Fibroblast of skin of right biceps (primary cell): Measurements from ENCODE around the gene MRPL22.
"Not testable (repeated sequence)": the region's sequence is repeated elsewhere in the genome, so short reads cannot be mapped to it uniquely, and the experiment has no call there.

Source experiments
- DNase-seq: peaks from one replicate; pipeline ENCODE4 v3.0.0-alpha.2; 2013

MRPL22 gene

GRCh38 chr5:154940772-154941620 is at the start of gene MRPL22:
Gene MRPL22, plus strand, starts transcription at chr5:154941073. Its CDS starts 38 bp downstream, at chr5:154941111.
- DNase-seq = peak; percentile 92

DNA sequence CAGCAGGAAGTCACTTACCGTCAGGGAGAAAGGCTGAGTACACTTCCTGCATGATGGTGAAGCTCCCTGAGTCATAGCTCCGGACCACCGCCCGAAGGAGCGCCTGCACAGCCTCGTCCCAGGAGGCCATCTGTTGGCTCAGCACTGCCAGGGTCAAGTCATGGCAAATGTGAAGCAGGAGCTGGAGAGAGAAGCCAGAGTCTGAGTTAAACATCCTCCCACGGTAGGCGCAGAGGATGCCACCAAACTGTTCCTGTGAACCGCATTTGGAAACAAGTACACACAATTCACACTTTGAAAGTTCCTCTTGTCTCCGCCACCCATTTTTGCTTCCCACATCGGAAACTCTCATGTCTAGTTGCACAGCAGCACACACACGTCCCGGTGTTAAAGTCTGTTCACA is 48.5 kb upstream of the MRPL22 start:
- no peak for DNase-seq

DNA sequence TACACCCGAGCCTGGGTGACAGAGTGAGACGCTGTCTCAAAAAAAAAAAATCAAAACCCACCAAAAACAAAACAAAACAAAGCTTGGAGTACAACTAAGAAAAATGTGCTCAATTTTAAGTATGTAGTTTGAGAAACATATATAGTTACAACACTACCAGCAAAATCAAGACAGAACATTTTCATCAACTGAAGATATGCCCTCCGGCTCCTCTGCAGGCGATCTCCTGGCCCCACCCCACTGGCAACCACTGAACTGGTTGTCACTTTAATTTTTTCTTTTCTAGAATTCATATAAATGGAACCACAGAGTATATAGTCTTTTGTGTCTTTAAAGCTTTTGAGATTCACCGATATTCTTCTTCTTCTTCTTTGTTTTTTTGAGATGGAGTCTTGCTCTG is 47.5 kb upstream of the MRPL22 start:
- DNase-seq = no peak

GRCh38 chr5:154895606-154896561 is 45.0 kb upstream of the MRPL22 start:
- no peak for DNase-seq

GRCh38 chr5:154896562-154897165 is 44.2 kb upstream of the MRPL22 start:
- no peak for DNase-seq

DNA sequence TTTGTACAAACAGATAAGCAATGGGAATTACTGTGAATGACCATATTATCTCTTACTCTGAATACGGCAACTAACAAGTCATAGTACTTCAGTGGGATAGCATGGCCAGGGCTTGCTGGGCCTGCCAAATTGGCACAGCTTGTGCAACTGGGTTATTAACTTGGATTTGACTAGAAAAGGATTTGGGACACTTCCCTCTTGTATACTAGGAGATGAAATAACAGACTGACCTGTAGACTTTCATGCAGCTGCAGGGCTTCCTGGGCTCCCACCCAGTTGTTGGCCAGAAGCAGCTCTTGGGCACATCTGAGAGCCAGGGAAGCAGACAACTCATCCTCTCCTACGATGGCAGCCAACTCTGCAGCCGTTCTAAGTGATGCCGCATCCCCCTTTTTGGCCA is 42.7 kb upstream of the MRPL22 start:
- DNase-seq = no peak

DNA sequence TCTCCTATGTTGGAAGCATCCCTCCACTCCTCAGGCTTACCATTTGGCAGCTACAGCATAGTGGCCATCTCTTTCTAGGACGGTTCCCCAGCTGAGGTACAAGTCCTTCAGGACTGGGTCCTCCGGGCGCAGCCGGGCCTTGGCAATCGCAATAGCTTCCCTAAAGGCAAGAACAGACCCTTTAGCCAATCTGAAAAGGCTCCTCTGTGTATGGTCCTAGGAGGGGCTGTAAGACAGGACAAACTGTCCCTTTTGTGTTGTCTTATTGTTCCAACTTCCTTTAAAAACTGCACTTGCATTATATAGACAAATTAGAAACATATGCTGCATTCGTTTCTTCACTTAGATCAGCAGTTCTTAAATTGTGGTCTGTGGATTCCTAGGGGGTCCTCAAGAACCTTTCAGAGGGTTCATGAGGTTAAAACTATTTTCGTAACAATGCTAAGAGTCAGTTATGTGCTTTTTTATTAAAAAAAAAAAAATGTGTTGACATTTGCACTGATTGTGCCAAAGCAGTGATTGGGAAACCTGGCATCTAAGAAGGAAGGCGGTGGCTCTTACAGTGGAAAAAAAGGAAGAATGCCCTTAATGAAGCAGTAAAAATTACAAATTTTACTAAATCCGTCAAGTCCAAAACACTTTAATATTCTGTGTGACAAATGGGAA is 41.6 kb upstream of the MRPL22 start:
- no peak for DNase-seq

DNA sequence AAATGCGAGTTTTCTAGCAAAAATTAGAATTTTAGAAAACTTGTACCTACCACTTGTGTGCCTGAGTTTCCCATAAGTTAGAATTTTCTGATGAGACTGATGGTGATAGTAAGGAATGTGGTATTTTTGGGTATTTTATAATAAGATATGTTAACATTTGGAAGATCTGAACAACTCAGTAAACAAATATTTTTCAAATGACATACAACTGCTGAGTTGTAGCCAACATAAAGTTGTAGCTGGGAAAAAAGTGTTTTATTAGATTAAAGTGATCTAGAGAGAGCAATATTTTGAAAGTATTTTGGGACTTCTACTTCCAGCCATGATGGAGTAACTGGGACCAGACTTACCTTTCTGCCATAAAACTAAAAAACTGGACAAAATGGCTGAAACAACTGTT is 40.8 kb upstream of the MRPL22 start:
- DNase-seq = no peak

- DNase-seq = no peak
These were observed 39.6 kb upstream of the MRPL22 start for GRCh38 chr5:154901276-154901675.

DNA sequence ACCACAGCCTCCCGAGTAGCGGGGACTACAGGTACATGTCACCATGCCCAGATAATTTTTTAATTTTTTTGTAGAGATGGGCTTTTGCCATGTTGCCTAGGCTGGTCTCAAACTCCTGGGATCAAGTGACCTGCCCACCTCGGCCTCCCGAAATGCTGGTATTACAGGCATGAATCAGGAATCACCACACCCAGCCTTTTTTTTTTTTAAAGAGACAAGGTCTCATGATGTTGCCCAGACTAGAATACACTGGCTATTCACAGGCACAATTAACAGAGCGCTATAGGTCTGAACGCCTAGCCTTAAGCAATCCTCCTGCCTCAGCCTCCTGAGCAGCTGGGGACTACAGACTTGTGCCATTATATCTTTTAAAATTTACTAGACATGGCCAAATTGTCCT is 39.0 kb upstream of the MRPL22 start:
- no peak for DNase-seq

- not testable (repeated sequence) for DNase-seq
These were observed 35.3 kb upstream of the MRPL22 start for GRCh38 chr5:154905601-154906000.

GRCh38 chr5:154916874-154917273 is 24.0 kb upstream of the MRPL22 start:
- DNase-seq = no peak

GRCh38 chr5:154917757-154918156 is 23.1 kb upstream of the MRPL22 start:
- no peak for DNase-seq

GRCh38 chr5:154923441-154924430 is 17.1 kb upstream of the MRPL22 start:
- peak; percentile 39 for DNase-seq

- no peak for DNase-seq
These were observed 7.3 kb upstream of the MRPL22 start for GRCh38 chr5:154933537-154933936.

GRCh38 chr5:154934881-154935280 is 6.0 kb upstream of the MRPL22 start:
- DNase-seq = no peak

DNA sequence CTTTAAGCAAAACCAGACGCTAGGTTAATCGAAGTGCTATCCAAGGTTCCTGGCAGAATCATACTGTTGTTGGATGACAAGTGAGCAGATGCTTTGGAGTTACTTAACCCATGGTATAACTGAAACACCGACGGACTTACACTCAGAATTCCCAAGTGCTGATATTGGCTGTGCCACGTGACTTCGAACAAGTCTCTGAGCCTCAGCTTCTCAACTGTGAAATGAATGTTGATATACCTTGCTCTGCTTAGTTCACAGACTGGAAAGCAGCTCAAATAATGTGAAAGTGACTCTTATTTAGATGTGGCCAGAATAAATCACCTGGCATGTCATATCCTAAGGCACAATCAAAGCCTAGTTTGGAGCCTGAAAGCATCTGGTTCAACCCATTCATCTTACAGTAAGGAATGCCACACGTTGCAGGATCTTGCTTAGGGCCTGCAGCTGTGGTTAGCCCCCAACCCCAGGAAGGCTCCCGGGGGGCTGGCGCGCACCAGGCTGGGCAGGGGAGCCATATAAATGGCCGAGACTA is 3.6 kb upstream of the MRPL22 start:
- no peak for DNase-seq

DNA sequence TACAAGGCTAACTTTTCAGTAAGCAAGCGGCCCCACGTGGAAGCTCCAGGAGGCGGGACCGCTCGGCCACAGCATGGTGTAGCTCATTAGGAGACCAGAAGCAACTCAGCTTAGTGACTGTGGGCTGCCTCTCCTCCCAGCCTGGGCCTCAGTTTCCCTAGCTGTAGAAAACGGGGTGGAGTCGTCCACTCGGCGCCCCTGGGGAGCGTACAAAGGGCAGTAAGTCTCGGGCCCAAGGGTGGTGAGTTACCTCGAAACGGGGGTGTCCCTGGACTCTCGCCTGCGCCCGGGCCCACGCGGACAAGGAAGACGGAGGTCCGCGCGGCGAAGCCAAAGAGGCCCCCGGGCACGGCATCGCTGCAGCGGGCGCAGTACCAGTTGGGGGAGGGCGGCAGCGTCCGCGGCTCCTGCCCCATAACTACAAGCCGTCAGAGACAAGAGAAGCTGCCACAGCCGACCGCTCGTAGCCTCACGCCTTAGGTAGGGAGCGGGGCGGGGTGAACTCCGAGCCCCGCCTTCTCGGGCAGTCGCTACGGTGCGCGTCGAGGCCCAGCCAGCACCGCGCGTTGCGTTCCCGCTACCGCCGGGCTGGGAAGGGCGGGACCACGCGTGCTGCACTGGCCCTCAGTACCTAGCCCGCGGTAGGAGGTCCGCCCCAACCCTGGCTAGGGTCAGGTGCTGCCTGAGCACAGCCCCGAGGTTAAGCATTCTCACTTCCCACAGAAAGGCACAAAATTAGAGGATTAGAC is 3.0 kb upstream of the MRPL22 start, which contains the start of gene GEMIN5:
TSS of gene GEMIN5 (minus strand) at position 494 of the 749 bp plus-strand sequence. CDS start at position 416, 78 bp downstream.
- DNase-seq = peak; percentile 85

DNA sequence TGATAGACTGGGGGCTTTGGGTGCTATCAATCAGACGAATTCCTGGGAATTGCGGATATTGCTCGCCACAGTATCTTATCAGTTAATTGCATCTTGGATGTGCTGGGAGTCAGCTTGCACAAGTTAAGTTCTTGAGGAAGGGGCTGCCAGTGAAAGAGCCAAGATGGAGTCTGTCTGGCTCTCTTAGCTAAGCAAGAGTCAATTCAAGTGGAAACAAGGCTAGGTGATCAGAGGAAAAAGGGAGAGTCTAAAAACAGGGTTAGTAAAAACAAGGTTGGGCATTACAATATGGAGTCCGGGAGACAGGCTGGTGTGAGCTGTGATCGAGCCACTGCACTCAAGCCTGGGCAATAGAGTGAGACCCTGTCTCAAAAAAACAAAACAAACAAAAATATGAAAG is 1.5 kb upstream of the MRPL22 start:
- DNase-seq = not testable (repeated sequence)

DNA sequence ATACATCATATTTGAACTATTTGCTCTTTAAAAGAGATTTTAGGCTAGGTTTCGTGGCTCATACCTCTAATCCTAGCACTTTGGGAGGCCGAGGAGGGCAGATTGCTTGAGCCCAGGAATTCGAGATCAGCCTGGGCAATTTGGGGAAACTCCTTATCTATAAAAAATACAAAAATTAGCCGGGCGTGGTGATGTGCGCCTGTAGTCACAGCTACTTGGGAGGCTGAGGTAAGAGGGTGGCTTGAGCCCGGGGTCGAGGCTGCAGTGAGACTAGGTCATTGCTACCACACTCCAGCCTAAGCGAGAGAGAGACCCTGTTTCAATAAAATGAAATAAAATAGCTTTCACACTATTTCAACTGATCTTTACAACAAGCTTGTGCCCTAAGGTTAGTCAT is 500 bp upstream of the MRPL22 start:
- no peak for DNase-seq
